ENCODE results near the gene PIEZO1. TPM values are rescaled to one million over a fixed set of nuclear protein-coding genes. Genes with fewer than 3 reads are reported as not detected.

PIEZO1 gene
- total RNA-seq, 1 experiment from 2014 or later: 71.1 TPM

DNA sequence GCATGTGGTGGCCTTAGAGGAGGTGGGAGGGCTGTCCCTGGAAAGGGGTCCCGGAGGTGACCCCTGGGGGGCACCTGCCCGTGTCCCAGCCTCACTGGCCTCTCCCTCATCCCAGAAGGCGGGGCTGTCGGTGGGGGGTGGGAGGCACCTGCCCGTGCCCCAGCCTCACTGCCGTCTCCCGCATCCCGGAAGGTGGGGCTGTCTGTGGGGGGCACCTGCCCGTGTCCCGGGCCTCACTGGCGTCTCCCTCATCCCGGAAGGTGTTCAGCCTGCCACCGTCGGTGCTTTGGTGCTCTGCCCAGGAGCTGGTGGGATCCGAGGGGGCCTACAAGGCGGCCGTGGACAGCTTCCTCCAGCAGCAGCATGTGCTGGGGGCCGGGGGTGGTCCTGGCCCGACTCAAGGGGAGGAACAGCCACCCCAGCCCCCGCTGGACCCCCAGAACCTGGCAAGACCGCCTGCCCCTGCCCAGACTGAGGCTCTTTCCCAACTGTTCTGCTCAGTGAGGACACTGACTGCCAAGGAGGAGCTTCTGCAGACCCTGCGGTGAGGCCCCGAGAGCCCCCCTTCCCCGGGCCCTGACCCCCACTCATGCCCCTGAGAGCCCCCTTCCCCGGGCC lies 72.5 kb downstream of the PIEZO1 start:
- H3K23ac ChIP-seq (ENCODE audit: insufficient read length, low read depth, low read length): no peak overlapping the region
- no peak overlapping the region for H2BK12ac ChIP-seq (ENCODE audit: insufficient read length, low read depth, low read length)
- H3K27me3 ChIP-seq (ENCODE audit: insufficient read depth, low read length): no peaks in the 10 kb centered on the region
- whole genome bisulfite sequencing (ENCODE audit: extremely low coverage, insufficient read length, low lambda C conversion rate): no CpG with 5 or more reads among the region's 25 CpGs
- Mint-ChIP-seq H3K9me3 (no peaks in the 10 kb centered on the region; a peak in 1 of 5 replicates), H3K4me1 (peaks cover 2 to 8% of the 10 kb centered on the region in 2 experiments), H3K36me3 (ENCODE audit: insufficient read depth in 1 of 3, low read depth in 3 of 3) (peaks cover 4 to 15% (median 15%) of the 10 kb centered on the region in 3 experiments; a peak in 5 of 7 replicates), H3K27ac (0 out of 7 replicates have a peak overlapping the region, but pooled peaks of 2 of the 3 experiments have one; percentile 61 to 62), H3K4me3 (no peak overlapping the region), H3K27me3 (ENCODE audit: low read depth) (no peaks in the 10 kb centered on the region)
- H3K4me1 ChIP-seq (ENCODE audit: insufficient read depth, low read length): no peaks in the 10 kb centered on the region
- no peak overlapping the region for H4K8ac ChIP-seq (replicated peaks; ENCODE audit: insufficient read length, low read depth, low read length)
- H3K4me2 ChIP-seq (ENCODE audit: insufficient read depth, insufficient read length, low read length): no peak overlapping the region
- no peak overlapping the region for H3K9ac ChIP-seq (ENCODE audit: extremely low read depth, insufficient read length, low read length)
- no peaks in the 10 kb centered on the region for H3K23me2 ChIP-seq (ENCODE audit: insufficient read length, low read depth, low read length, poor library complexity, severe bottlenecking)
- H3K27ac ChIP-seq (ENCODE audit: insufficient read length, low read depth, low read length): no peak overlapping the region
- no peak overlapping the region for H4K5ac ChIP-seq (ENCODE audit: insufficient read length, low read depth, low read length)
- no peaks in the 10 kb centered on the region for H3K9me3 ChIP-seq (ENCODE audit: control insufficient read depth, low read depth, low read length)
- H2AFZ ChIP-seq (ENCODE audit: low read length): no peak overlapping the region
- H2BK120ac ChIP-seq (ENCODE audit: low read depth, low read length, poor library complexity, severe bottlenecking): no peak overlapping the region
- no peak overlapping the region for H3K18ac ChIP-seq (ENCODE audit: insufficient read length, low read depth, low read length)
- no peak overlapping the region; the same call in 1 of the 2 replicates for H3K14ac ChIP-seq (ENCODE audit: insufficient read depth, low read length)
- no peak overlapping the region for H2BK20ac ChIP-seq (ENCODE audit: low read depth, low read length, poor library complexity, severe bottlenecking)
- DNase-seq: no peak
- H3K79me2 ChIP-seq (ENCODE audit: insufficient read depth, low read length): no peaks in the 10 kb centered on the region
- no peak overlapping the region for H3K4ac ChIP-seq (ENCODE audit: low read depth, low read length)
- no peak overlapping the region for H2AK5ac ChIP-seq (ENCODE audit: insufficient read length, low read length)
- no peak overlapping the region for H3K56ac ChIP-seq (ENCODE audit: insufficient read length, low read depth, low read length)
- H2BK15ac ChIP-seq (ENCODE audit: low read depth, low read length): no peak overlapping the region
- no peaks in the 10 kb centered on the region for H3K79me1 ChIP-seq (ENCODE audit: insufficient read depth, low read depth, low read length, poor library complexity, severe bottlenecking)
- H4K91ac ChIP-seq (ENCODE audit: insufficient read length, low read depth, low read length): no peak overlapping the region
- no peak overlapping the region for H3T11ph ChIP-seq (ENCODE audit: low read length)
- no peak for TF ChIP-seq CTCF (conservative IDR thresholded peaks at IDR 0.05)
- no peak overlapping the region for H2BK5ac ChIP-seq (ENCODE audit: insufficient read length, low read length)
- H4K20me1 ChIP-seq (ENCODE audit: control insufficient read depth, insufficient read depth, insufficient read length): no peaks in the 10 kb centered on the region
